ENCODE measurements around the gene DPF3.

The DPF3 gene

DNA sequence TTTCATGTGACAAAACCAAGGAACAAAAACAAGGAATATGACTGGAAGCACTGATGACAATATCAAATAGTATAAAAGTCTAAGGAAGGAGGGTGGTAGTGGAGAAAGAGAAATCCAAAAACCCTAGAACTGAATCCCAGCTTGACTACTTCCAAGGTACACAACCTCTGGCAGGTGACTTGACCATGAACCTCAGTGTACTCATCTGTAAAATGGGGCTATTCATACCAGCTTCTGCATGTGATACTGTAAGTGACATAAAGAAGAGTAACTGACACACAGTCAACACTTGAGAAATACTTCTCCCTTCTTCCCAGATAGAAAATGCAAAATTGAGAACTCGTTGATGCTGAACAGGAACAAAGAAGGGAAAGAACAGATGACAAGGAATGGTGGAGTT, 10.3 kb upstream of the DPF3 start:
- DNase-seq = no peak

DNA sequence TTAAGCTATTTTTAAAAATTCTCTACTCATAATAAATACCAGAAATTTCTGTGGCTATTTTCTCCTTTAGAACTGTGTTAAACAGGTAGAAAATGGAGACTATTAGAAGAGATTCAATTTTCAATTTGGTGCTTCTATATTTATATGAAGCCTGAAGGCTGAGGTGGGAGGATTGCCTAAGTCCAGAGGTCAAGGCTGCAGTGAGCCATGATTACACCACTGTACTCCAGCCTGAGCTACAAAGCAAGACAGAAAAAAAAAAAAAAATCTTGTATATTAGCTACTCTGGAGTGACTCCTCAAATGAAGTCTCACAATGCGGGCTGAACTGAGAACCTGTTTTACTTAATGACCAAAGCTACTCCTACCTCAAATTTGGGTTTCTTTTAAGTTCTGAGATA, 9.8 kb upstream of the DPF3 start:
- DNase-seq = no peak

- no peak for DNase-seq
Measured at GRCh38 chr14:72902801-72903530, 9.1 kb upstream of the DPF3 start.

- no peak for DNase-seq
Measured at GRCh38 chr14:72901361-72901760, 7.5 kb upstream of the DPF3 start.

DNA sequence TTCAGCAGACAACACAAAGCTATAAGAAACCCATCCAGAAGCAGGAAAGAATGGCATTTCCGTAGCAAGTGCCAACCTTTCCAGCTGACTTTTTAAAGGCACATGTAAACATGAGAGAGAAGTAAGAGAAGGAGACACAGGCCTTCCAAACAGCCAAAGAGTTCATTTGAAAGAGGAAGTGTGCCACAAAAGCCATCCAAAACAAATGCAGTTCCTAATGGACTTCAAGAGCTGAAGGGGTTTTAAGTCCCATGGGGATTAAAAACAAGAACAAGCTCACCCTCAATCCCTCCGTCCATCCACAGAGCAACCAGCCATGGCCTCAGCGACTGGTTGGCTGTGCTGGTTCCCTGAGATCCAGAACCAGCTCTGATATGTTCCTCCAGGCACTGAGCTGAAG, 4.5 kb upstream of the DPF3 start:
- DNase-seq = no peak

- DNase-seq = no peak
Measured at GRCh38 chr14:72894623-72895378, 900 bp upstream of the DPF3 start.

DNA sequence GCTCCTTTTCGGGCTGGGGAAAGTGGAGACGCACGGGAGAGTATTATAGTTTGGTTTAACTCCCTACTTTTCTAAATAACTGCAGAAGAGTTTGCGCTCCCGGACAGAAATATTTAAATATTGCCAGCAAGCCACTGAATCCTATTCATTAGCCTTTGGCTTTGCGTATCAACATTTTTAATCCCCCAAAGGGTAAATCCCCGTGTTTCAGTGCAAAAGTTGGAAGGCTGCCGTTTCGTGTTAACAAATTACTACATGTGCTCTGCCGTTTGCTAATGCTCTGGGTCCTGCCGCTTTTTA, 372 bp upstream of the DPF3 start:
- no peak for DNase-seq

- DNase-seq = no peak
Measured at GRCh38 chr14:72892879-72893635, 844 bp downstream of the DPF3 start.

- DNase-seq = no peak
Measured at GRCh38 chr14:72892103-72892878, 1.6 kb downstream of the DPF3 start.

- no peak for DNase-seq
Measured at GRCh38 chr14:72891666-72892102, 2.2 kb downstream of the DPF3 start.

DNA sequence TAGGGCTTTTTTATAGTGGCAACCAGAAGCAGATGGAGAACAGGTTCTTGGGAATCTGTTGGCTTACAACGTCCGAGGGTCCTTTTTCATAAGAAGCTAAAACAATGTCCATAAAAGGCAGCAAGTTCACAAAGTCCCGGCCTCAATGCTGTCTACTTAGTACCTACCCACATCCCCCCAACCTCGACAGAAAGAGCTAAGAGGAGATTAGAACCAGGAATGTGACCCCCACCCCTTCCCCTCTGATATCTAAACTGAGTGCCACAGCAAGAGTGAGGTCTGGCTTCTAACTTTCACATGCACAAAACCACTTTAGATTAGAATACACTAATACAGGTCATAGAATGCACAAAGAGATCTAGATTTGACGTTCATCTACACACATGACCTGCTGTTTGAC, 4.5 kb downstream of the DPF3 start:
- no peak for DNase-seq

- DNase-seq = no peak
Measured at GRCh38 chr14:72888636-72889201, 5.2 kb downstream of the DPF3 start.

DNA sequence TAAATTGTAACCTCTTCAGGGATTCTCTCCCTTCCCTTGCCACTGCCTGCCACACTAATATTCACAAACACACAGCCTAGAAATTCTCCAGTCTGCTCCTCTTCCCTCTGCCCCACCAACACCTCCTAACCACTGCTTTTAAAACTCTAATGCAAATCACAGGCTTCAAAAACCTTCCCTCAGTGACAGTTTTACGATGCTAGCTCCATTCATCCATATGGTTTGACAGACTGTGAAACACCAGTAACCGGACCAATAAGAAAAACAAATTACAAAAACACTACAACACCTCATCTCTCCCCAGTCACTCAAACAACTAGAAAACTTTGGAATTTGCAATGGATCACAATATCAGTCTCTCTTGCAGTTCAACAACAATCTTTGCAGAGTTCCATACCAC, 5.7 kb downstream of the DPF3 start:
- no peak for DNase-seq

GRCh38 chr14:72887514-72887913, 6.4 kb downstream of the DPF3 start:
- no peak for DNase-seq

GRCh38 chr14:72884386-72884785, 9.5 kb downstream of the DPF3 start:
- DNase-seq = no peak

DNA sequence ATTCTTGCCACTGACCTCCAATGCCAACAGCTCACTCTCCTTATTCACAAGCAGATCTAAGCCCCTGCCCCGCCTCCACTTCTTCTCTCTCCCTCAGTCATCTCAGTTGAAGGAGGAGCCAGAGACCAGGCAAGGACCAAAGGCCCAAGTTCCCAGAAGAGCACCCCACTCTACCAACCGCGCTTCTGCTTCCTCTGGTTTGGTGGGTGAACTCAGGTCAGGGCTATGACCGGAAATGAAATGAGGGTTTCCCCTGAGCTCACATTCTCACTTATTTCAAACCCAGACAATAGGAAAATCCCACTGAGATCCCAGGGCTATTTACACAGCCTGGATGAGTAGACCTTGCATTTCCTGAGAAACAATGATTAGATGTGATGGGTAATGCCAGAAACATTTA, 9.9 kb downstream of the DPF3 start:
- no peak for DNase-seq

DNA sequence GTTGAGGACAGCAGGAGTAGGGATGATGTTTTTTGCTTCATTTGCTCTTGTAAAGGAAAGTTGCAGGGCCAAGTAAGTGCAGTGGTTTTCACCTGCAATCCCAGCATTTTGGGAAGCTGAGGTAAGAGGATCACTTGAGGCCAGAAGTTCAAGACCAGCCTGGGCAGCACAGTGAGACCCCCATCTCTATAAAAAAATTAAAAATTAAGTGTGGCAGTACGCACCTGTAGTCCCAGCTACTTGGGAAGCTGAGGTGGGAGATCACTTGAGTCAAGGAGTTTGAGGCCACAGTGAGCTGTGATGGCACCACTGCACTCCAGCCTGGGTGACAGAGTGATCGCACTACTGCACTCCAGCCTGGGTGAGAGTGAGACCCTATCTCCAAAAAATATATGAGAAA, 10.8 kb downstream of the DPF3 start:
- DNase-seq = no peak

DNA sequence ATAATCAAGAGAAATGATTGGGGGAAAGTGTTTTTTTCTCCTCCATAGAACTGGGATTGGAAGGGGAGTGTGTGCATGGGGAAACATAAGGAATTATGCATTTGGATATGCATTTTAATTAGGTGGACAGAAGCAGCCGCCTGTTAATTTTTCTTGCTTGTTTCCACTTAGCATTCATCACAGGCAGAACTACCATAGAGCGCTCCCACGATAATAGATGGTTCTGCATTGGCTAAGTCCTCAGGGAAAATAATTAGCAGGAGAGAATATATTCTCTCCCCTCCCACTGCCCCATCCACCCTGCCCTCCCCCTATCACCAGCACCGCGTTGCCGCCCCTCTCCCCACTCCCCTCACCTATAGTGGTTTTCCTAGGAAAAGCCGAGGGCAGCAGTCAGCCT, 11.4 kb downstream of the DPF3 start:
- DNase-seq = no peak

DNA sequence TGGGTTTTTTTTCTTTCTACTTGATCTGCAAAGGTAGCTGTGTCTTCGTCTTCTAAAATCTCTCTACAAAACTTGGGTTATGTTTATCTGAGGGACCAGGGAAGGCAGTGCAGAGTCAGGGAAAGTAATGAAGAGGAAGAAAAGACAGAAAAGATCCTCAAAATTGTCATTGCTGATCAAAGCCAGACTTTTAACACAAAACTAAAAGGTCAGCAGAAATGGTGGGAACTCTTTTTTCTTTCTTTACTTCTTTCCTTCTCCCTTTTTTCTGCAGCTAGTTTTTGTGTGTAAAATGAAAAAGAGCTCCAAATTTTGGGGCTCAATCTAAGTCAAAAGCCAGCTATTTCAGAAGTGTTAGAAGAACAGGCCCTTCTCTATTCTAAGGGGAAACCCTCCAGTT, 11.9 kb downstream of the DPF3 start:
- DNase-seq = no peak

DNA sequence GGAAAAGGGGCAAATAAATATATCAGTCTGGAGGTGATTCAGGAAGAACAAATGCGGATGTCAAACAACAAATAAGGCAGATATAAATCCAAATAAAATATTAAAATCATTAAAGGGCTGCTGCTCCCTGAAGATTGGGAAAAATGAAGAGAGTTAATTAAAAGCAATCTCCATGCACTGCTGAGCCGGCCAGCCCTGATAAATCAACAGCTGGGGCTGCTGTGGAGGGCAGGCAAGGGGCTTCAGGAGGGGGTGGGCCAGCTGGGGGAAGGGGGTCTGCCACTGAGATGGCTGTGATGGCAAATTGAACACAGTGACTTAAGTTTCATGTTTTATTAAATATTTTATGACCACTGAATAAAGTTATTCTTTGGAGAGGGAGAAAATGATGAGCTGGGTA, 12.4 kb downstream of the DPF3 start:
- DNase-seq = no peak

- DNase-seq = no peak
Measured at GRCh38 chr14:72880820-72881219, 13.1 kb downstream of the DPF3 start.

- DNase-seq = no peak
Measured at GRCh38 chr14:72880164-72880563, 13.7 kb downstream of the DPF3 start.

DNA sequence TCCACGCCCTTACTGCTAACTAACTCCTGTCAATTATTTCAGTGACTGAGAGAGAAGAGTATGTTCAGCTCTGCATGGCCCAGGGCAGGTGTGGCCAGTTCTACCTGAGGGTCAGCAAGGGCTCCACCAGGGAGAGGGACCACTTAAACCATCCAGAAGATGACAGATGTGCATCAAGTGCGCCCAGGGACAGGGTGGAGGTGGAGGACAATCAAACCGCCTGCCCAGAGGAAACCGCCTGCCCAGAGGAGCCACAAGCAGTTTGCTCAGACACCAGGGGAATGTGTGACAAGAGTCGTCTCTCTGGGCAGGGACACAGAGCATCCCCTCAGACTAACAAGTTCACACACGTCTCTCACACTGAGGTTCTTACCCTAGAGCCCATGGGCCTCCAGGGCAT, 14.5 kb downstream of the DPF3 start:
- DNase-seq = no peak

All from KG1 (cell line).